BLaER1 treated with 17β-estradiol and CSF1 and Interleukin-3, amounts not matched to agents 10 nM and 100 nM (cell line): Measurements from ENCODE around the gene CCDC70.
"Not testable (repeated sequence)": the region's sequence is repeated elsewhere in the genome, so short reads cannot be mapped to it uniquely, and the experiment has no call there.

Experiments used
- H3K27ac ChIP-seq, 11 experiments: shearing (Covaris generic); formaldehyde crosslinking; 2 replicates each; pipeline ENCODE4 v1.8.1; 2022
- H3K27me3 ChIP-seq, 11 experiments: shearing (Covaris generic); formaldehyde crosslinking; 2 replicates each; pipeline ENCODE4 v1.8.1; 2022
- H3K36me3 ChIP-seq, 11 experiments: shearing (Covaris generic); formaldehyde crosslinking; 2 replicates each; pipeline ENCODE4 v1.8.1; 2022
- H3K4me1 ChIP-seq, 10 experiments: shearing (Covaris generic); formaldehyde crosslinking; 2 replicates each; pipeline ENCODE4 v1.8.1; 2022
- H3K4me2 ChIP-seq, 11 experiments: shearing (Covaris generic); formaldehyde crosslinking; 2 replicates each; pipeline ENCODE4 v1.8.1; 2022
- H3K4me3 ChIP-seq, 10 experiments: shearing (Covaris generic); formaldehyde crosslinking; 2 replicates each; pipeline ENCODE4 v1.8.1; 2022
- H3K9ac ChIP-seq, 11 experiments: shearing (Covaris generic); formaldehyde crosslinking; 2 replicates each; pipeline ENCODE4 v1.8.1; 2022
- H3K9me3 ChIP-seq, 11 experiments: shearing (Covaris generic); formaldehyde crosslinking; replicated peaks in 1 of 11; 2 replicates each; pipeline ENCODE4 v1.8.1; 2022
- H4K20me1 ChIP-seq, 11 experiments: shearing (Covaris generic); formaldehyde crosslinking; 2 replicates each; pipeline ENCODE4 v1.8.1; 2022
- Cebpa-rat ChIP-seq, 11 experiments: shearing (Covaris generic); IDR thresholded peaks; 2 replicates each; pipeline ENCODE4 v1.8.1; 2022

Gene CCDC70

GRCh38 chr13:51819544-51819943, 42.2 kb upstream of the CCDC70 start:
- Histone ChIP-seq H3K9ac (peak overlapping the region in 2 of 11 experiments; percentile 14 to 32; a peak in 4 of 22 replicates), H3K36me3 (no peaks in the 10 kb centered on the region), H3K4me2 (peak overlapping the region; percentile 75 to 91 (median 83)), H3K27me3 (no peaks in the 10 kb centered on the region), H3K4me1 (peaks cover 74 to 99% (median 86%) of the 10 kb centered on the region in 10 experiments), H3K9me3 (no peaks in the 10 kb centered on the region), H4K20me1 (no peaks in the 10 kb centered on the region), H3K4me3 (no peak overlapping the region), H3K27ac (peak overlapping the region; percentile 72 to 93 (median 88); a peak in 21 of 22 replicates)
- TF ChIP-seq Cebpa-rat (IDR thresholded peaks at IDR 0.05): no peak

- peak overlapping the region; percentile 72 to 93 (median 88) for H3K27ac ChIP-seq
- no peak for TF ChIP-seq Cebpa-rat (IDR thresholded peaks at IDR 0.05)
- no peaks in the 10 kb centered on the region for H3K36me3 ChIP-seq
- H3K9me3 ChIP-seq: no peaks in the 10 kb centered on the region
- H3K4me3 ChIP-seq: no peak overlapping the region
- H3K27me3 ChIP-seq: no peaks in the 10 kb centered on the region
- peak overlapping the region; percentile 75 to 91 (median 83) for H3K4me2 ChIP-seq
- no peaks in the 10 kb centered on the region for H4K20me1 ChIP-seq
- H3K9ac ChIP-seq: peak overlapping the region in 9 of 11 experiments; percentile 1 to 75 (median 61); a peak in 7 of 22 replicates
- H3K4me1 ChIP-seq: peaks cover 74 to 99% (median 86%) of the 10 kb centered on the region in 10 experiments
Observed at GRCh38 chr13:51820016-51820597, 41.7 kb upstream of the CCDC70 start.

GRCh38 chr13:51821606-51822005, 40.2 kb upstream of the CCDC70 start:
- H3K9me3 ChIP-seq: no peaks in the 10 kb centered on the region
- peak overlapping the region; percentile 8 to 75 (median 61); a peak in 20 of 22 replicates for H3K9ac ChIP-seq
- H3K4me3 ChIP-seq: peak overlapping the region in 1 of 10 experiments; percentile 5; a peak in 1 of 20 replicates
- peak overlapping the region; percentile 75 to 91 (median 83) for H3K4me2 ChIP-seq
- H3K27ac ChIP-seq: peak overlapping the region; percentile 25 to 93 (median 88); a peak in 21 of 22 replicates
- H3K4me1 ChIP-seq: peaks cover 78 to 99% (median 86%) of the 10 kb centered on the region in 10 experiments
- no peaks in the 10 kb centered on the region for H3K27me3 ChIP-seq
- no peaks in the 10 kb centered on the region for H3K36me3 ChIP-seq
- no peaks in the 10 kb centered on the region for H4K20me1 ChIP-seq
- TF ChIP-seq Cebpa-rat (IDR thresholded peaks at IDR 0.05): peak in 6 of 11 experiments; percentile 23 to 87 (median 59); a peak in 11 of 22 replicates

DNA sequence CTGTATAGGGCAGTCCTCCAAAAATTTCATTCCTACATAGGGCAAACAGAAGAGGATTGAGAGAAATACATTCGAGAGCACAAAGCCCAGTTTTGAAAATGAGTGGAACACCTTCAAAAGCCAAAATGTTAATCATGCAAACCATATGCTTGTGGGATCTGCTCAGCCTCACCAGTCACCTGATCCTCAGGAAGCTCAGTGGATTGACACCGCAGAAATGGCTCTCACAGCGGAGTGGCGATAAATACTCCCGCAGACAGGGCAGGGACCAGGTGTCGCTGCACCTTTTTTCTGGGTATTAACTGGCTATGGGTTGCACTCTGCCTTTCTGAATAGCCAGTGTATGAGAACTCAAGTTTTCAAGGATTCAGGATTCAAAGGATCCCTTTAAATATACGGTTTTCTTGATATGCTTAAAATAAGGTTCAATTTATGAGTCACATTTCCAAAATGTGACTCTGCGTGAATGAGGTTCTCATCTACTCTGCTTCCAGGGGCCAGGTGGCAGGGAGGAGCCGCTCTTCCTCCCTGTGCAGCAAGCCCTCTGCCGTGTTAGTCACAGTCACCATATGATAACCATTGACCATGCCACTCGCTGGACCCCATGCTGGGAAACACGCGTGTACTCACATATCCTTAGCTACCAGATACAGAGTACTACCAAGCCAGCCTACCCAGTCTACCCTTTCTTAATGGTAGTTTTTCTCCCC, 39.5 kb upstream of the CCDC70 start:
- Histone ChIP-seq H4K20me1 (no peaks in the 10 kb centered on the region), H3K4me3 (peak overlapping the region in 3 of 10 experiments; percentile 5 to 30 (median 16); a peak in 4 of 20 replicates), H3K9ac (peak overlapping the region; percentile 8 to 75 (median 58); a peak in 20 of 22 replicates), H3K4me1 (peaks cover 84 to 99% (median 91%) of the 10 kb centered on the region in 10 experiments), H3K9me3 (no peaks in the 10 kb centered on the region), H3K27ac (peak overlapping the region; percentile 25 to 93 (median 88)), H3K27me3 (no peaks in the 10 kb centered on the region), H3K4me2 (peak overlapping the region; percentile 75 to 91 (median 83)), H3K36me3 (no peaks in the 10 kb centered on the region)
- no peak for TF ChIP-seq Cebpa-rat (IDR thresholded peaks at IDR 0.05)

- TF ChIP-seq Cebpa-rat (IDR thresholded peaks at IDR 0.05): no peak
- Histone ChIP-seq H3K4me1 (peaks cover 91 to 100% (median 98%) of the 10 kb centered on the region in 10 experiments), H3K9ac (peak overlapping the region in 9 of 11 experiments; percentile 30 to 80 (median 61); a peak in 10 of 22 replicates), H3K36me3 (no peaks in the 10 kb centered on the region), H3K27ac (peak overlapping the region; percentile 25 to 93 (median 88)), H3K4me2 (peak overlapping the region; percentile 75 to 91 (median 83)), H3K9me3 (no peaks in the 10 kb centered on the region), H3K27me3 (no peaks in the 10 kb centered on the region), H4K20me1 (no peaks in the 10 kb centered on the region), H3K4me3 (no peak overlapping the region; a peak in 1 of 20 replicates)
Observed at GRCh38 chr13:51823359-51823758, 38.4 kb upstream of the CCDC70 start.

- no peaks in the 10 kb centered on the region for H4K20me1 ChIP-seq
- peaks cover 90 to 100% (median 100%) of the 10 kb centered on the region in 10 experiments for H3K4me1 ChIP-seq
- no peaks in the 10 kb centered on the region for H3K27me3 ChIP-seq
- H3K4me3 ChIP-seq: peak overlapping the region in 2 of 10 experiments; percentile 34 to 41; a peak in 3 of 20 replicates
- peak overlapping the region in 9 of 11 experiments; percentile 4 to 80 (median 67); a peak in 13 of 22 replicates for H3K9ac ChIP-seq
- peak overlapping the region; percentile 25 to 93 (median 88); a peak in 21 of 22 replicates for H3K27ac ChIP-seq
- no peaks in the 10 kb centered on the region for H3K9me3 ChIP-seq
- TF ChIP-seq Cebpa-rat (IDR thresholded peaks at IDR 0.05): no peak
- H3K36me3 ChIP-seq: no peaks in the 10 kb centered on the region
- H3K4me2 ChIP-seq: peak overlapping the region; percentile 75 to 91 (median 83)
Observed at GRCh38 chr13:51823863-51824262, 37.9 kb upstream of the CCDC70 start.

DNA sequence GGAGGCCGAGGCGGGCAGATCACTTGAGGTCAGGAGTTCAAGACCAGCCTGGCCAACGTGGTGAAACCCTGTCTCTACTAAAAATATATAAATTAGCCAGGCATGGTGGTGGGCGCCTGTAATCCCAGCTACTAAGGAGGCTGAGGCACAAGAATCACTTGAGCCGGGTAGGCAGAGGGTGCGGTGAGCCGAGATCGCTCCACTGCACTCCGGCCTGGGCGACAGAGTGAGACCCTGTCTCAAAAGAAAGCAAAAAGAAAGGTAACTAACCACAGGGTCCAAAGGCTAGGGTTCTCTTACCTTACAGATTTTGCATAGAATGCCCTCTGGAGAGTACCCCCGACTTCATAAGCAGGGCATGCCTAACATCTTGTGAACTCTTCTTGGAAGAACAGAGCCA, 37.1 kb upstream of the CCDC70 start:
- H3K27me3 ChIP-seq: not testable (repeated sequence)
- H3K4me2 ChIP-seq: peak overlapping the region; percentile 75 to 91 (median 83)

GRCh38 chr13:51825165-51825592, 36.6 kb upstream of the CCDC70 start:
- H3K4me3 ChIP-seq: peak overlapping the region in 5 of 10 experiments; percentile 29 to 60 (median 34); a peak in 8 of 20 replicates
- H4K20me1 ChIP-seq: no peaks in the 10 kb centered on the region
- H3K4me1 ChIP-seq: peaks cover 82 to 100% (median 95%) of the 10 kb centered on the region in 10 experiments
- peak overlapping the region; percentile 65 to 80 (median 76); a peak in 21 of 22 replicates for H3K9ac ChIP-seq
- no peaks in the 10 kb centered on the region for H3K27me3 ChIP-seq
- no peaks in the 10 kb centered on the region for H3K36me3 ChIP-seq
- peak overlapping the region; percentile 75 to 91 (median 83) for H3K4me2 ChIP-seq
- no peaks in the 10 kb centered on the region for H3K9me3 ChIP-seq
- peak overlapping the region; percentile 67 to 93 (median 88) for H3K27ac ChIP-seq
- TF ChIP-seq Cebpa-rat (IDR thresholded peaks at IDR 0.05): peak in 9 of 11 experiments; percentile 79 to 98 (median 95); a peak in 18 of 22 replicates

More for the DNA sequence above, 37.1 kb upstream of the CCDC70 start:
- Histone ChIP-seq H3K4me1 (peaks cover 86 to 100% (median 98%) of the 10 kb centered on the region in 10 experiments), H3K27ac (peak overlapping the region; percentile 67 to 93 (median 88)), H3K4me3 (peak overlapping the region in 5 of 10 experiments; percentile 29 to 60 (median 34); a peak in 11 of 20 replicates), H3K9ac (peak overlapping the region; percentile 65 to 80 (median 76); a peak in 21 of 22 replicates)
- not testable (repeated sequence) for H4K20me1 ChIP-seq, H3K36me3 ChIP-seq, H3K9me3 ChIP-seq
